HG02970 (cell line): Measurements from ENCODE around the gene ARHGEF7.
A peak's percentile ranks its signal among the peaks of the same experiment; 100 is the strongest.
"Not testable (repeated sequence)": the region's sequence is repeated elsewhere in the genome, so short reads cannot be mapped to it uniquely, and the experiment has no call there.

Experiments
- ATAC-seq: cut with Tn5 transposase; IDR thresholded peaks from one replicate; pipeline ENCODE4 v1.9.1; 2021; ENCODE audit warnings: mild to moderate bottlenecking, moderate library complexity, moderate number of reproducible peaks; ENCODE audit not compliant: unreplicated experiment, low FRiP score

The ARHGEF7 gene

DNA sequence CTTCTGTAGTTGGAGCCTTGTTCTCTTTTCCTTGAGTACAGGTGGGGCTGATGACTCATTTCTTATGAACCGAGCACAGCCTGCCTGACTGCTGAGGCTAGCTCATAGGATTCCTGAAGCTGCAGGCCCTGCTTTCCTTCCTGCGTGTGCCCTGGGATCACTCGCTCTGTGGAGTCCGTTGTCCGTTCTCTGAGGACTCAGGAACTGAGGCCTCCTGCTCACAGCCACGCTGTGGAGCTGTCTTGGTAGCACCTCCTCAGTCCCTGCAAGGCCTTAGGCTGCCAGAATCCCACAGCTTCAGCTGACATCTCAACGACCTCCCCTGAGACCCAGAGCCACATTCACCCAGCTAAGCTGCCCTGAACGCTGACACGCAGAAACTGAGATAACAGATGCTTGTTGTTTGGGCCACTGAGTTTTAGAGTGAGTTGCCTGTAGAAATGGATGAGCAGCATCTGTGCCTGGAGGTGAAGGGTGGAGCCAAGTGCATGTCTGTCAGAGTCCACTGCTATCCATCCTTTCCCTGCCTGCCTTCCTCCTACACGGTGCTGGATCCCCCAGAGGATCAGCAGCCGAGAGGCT, 72.9 kb downstream of the ARHGEF7 start:
- no peak for ATAC-seq

DNA sequence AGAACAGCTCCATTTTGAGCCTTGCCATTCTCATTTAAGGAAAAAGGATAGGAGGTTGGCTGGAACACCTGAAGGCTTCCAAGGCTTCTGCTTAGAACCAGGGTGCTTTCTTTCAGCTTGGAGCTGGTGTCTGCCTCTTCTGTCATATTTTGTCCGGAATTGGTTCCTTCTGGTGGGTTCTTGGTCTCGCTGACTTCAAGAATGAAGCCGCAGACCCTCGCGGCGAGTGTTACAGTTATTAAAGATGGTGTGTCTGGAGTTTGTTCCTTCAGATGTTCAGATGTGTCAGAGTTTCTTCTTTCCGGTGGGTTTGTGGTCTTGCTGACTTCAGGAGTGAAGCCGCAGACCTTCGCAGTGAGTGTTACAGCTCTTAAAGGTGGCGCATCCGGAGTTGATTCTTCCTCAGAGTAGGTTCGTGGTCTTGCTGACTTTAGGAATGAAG, 74.0 kb downstream of the ARHGEF7 start:
- not testable (repeated sequence) for ATAC-seq

DNA sequence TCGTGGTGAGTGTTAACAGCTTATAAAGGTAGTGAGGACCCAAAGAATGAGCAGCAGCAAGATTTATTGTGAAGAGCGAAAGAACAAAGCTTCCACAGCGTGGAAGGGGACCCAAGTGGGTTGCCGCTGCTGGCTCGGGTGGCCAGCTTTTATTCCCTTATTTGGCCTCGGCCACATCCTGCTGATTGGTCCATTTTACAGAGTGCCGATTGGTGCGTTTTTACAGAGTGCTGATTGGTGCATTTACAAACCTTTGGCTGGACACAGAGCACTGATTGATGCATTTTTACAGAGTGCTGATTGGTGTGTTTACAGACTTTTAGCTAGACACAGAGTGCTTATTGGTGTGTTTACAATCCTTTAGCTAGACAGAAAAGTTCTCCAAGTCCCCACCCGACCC, 74.4 kb downstream of the ARHGEF7 start:
- ATAC-seq = not testable (repeated sequence)

DNA sequence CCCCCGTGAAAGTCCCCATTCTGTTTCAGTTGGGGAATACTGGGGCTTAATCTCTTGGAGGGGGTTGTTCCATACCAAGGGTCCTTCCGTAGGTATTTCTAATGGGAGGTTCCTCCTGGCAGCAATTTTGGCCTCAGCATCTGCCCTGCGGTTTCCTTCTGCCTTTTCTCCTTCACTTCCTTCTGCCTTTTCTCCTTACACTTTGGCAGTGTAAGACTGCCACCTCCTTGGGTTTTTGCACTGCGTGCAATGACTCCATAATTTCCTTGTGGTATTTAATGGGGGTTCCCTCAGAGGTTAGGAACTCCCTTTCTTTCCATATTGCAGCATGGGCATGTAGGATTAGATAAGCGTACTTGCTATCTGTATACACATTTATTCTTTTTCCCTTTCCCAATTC, 78.1 kb downstream of the ARHGEF7 start:
- ATAC-seq = not testable (repeated sequence)

DNA sequence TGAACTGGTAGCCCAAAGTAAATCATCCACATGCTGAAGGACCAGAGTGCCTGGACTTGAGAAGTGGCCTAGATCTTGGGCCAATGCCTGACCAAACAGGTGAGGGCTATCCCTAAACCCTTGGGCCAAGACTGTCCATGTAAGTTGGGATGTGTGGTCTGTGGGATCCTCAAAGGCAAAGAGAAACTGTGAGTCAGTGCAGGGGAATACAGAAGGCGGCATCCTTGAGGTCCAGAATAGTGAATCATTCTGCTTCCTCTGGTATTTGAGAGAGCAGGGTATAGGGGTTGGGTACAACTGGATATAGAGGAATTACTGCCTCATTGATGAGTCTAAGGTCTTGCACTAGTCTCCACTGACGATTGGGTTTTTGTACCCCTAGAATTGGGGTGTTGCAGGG, 79.5 kb downstream of the ARHGEF7 start:
- ATAC-seq = not testable (repeated sequence)

DNA sequence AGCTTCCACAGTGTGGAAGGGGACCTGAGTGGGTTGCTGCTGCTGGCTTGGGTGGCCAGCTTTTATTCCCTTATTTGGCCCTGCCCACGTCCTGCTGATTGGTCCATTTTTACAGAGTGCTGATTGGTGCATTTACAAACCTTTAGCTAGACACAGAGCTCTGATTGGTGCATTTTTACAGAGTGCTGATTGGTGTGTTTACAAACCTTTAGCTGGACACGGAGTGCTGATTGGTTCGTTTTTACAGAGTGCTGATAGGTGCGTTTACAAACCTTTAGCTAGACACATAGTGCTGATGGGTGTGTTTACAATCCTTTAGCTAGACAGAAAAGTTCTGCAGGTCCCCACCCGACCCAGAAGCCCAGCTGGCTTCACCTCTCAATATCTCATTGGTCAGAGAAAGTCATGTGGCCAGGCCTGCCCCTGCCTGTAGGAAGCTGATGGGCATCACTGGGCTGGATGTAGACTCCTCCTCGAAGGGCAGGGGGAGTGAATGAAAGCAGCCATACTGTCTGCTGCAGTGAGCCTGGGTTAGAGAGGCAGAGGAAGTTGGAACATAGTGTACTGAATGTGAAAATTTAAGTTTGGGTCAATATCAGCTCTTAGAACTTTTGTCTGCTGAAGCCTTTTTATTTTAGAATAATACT, 83.7 kb downstream of the ARHGEF7 start:
- ATAC-seq = not testable (repeated sequence)

DNA sequence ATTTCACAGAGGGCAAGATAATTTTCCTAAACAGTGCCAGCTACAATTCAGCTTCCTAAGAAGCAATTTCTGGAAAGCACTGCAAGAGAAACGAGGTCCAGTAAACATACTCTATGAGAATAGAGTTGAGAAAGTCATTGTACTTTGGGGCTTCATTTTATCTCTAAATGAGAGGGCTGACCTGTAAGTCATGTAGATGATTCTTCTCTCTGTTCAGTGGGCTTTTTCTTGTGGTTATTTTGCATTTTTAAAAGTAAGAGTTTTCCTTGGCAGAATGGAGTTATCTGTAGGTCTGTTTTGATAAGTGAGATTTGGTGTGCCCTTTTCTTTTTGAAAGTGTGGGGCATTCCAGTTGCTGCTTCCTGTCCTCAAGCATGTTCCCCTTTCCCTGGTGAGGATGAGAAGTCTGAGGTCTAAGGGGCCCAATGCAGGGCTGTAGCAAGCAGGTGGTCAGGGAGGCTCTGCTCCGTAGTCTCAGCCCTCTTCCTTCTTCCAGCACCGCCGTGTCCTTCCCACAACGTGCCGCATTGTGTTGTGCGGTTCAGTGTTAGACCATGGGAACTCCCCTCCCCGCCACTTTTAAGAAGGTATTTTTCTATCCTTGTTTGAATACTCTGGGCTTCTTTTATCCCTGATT, 86.3 kb downstream of the ARHGEF7 start:
- ATAC-seq = no peak

DNA sequence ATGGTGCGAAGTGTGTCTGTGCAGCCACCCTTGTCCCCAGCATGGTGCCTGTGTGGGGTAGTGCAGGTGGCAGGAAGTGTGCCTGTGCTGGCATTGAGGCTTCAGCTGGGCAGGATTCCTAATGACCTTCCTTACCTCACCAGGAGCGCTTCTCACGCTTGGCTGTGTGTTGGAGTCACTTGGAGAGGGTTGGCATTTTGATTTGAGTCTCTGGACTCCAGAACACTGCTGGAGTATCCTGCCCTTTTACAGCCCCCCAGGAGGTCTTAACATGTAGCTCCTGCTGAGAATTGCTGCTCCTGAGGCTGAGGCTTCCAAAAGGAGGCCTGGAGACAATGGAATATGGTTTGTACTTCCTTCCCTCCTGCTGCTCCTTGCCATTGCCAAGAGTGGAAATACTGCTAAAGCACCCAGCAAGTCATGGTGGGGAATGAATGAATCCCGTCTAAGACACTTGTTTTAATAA, 87.1 kb downstream of the ARHGEF7 start:
- no peak for ATAC-seq

DNA sequence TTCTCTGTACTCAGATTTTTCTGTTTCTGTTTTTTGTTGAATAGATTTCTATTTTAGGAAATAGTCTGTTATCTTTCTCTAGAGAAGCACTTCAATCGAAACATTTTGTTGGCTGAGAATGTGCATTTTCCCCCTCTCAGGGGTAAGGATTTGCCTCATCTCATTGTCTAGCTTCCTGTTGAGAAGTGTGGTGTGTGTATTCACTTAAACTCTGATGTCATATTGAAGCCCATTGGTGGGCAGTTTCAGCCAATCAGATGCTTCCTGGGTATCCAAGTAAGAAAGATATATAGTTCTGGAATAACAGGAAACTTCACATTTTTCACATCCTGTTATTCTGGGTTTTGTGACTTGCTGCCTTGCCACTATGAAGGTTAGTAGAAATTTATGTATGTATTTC, 87.6 kb downstream of the ARHGEF7 start:
- peak; percentile 45 for ATAC-seq

DNA sequence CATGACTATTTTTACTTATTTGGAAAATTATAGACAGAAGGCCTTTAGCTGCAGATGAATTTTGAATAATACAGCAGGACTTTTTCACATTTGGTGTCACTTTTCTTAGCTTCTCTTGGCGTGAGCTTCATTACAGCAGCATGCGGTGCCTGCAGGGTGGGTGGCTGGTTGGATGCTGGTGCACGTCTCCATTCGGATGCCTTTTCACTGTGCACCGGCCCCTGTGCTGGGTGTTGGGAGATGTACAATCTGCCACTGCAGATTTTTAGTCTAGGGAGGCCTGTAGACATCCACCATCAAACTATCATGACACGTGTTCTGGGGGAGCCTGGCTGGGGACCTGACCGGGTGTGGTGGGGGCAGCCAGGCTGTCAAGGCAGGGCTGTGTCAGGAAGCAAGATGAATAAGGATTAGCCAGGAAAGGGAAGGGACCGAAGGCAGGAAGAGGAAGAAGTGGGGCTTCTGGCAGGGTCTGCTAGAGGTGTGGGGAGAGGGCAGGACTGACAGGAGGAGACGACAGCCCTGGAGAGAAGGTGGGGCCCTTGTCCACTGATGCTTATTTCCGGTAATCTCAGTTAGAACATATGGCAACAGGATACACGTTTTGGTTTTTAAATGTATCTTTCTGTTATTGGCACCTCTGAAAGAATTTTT, 88.8 kb downstream of the ARHGEF7 start:
- no peak for ATAC-seq

DNA sequence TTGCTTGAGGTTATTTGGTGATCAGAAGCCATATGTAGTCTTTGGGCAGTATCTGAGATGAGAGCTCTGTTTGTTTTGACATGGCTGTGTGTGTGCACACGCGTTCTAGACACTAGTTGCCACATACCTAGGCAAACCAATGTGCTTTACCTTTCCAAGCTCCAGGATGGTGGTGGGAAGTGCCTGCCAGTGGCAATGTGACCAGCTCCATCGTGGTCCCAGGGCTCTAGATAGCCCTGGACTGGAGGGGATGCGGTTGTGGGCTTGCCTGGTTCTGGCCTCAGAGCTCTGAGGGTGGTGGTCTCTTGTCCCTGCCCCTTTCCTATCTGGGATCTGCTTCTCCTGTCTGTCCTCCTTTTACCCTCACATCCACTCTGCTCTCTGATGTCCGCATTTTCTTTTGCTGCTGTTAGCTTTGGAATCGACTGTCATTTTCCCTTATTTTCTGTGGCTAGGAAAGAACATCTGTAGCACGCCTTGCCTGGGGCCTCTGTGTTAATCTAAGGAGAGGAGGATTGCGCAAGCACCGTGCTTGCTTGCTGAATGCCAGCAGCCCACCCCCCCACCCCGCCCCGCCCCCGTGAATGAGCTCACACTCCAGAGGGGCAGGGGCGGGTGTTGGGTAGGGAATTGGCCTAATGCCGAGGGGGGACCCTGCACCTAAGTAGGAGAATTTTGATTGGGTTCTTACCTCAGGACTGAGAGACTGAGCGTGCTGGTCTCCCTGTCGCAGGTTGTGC, 89.5 kb downstream of the ARHGEF7 start:
- ATAC-seq = no peak

DNA sequence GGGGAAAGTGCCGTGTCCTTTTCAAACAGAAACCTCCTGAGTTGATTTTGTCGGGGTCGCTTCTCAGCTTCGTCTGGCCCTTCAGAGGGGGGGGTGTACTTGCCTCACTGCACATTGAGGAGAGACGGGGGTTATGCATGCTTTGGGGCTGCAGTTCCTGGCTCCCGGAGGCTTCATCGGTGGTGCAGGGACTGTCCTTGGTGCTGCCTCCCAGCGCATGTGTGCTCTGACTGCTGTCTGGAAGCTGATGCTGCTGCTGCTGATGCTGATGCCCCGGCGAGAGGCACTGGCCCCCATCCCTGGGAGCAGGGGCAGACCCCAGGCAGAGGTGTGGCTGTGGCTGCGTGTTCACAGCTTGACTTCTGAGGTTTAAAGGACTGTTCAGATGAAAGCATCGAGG, 91.0 kb downstream of the ARHGEF7 start:
- ATAC-seq = no peak

DNA sequence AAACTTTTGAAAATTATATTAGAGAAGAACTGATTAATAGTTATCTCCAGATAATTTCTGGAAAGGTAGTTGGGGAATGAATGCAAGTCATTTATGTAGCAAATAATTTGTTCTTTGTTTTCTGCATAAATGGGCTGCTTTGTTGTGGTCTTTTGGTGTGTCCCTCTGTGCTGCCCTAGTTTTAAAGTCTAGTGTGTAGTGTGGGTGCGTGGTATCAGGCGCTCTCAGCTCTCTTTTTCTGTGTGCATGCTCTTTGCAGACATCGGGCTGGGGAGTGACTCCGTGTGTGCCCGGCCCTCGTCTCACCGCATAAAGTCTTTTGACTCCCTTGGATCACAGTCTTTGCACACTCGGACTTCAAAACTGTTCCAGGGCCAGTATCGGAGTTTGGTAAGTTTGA, 94.5 kb downstream of the ARHGEF7 start:
- no peak for ATAC-seq

DNA sequence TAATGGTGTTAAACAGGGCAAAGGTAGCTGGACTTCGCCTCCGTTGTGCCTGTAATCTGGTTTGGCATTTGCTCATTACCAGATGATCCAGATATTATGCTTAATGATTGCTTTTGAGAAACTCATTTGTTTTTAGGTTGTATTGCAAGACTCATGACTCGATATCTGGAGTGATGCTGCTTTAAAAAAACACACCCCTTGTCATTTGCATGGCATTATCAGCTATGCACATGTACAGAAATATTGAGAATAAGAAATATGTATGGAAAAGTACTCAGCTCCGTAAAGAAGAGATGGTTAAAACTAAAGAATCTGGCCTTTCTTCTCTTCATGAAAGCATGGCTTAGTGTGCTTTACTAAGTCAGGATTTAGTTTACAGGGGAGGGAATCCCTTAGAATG, 95.0 kb downstream of the ARHGEF7 start:
- no peak for ATAC-seq

DNA sequence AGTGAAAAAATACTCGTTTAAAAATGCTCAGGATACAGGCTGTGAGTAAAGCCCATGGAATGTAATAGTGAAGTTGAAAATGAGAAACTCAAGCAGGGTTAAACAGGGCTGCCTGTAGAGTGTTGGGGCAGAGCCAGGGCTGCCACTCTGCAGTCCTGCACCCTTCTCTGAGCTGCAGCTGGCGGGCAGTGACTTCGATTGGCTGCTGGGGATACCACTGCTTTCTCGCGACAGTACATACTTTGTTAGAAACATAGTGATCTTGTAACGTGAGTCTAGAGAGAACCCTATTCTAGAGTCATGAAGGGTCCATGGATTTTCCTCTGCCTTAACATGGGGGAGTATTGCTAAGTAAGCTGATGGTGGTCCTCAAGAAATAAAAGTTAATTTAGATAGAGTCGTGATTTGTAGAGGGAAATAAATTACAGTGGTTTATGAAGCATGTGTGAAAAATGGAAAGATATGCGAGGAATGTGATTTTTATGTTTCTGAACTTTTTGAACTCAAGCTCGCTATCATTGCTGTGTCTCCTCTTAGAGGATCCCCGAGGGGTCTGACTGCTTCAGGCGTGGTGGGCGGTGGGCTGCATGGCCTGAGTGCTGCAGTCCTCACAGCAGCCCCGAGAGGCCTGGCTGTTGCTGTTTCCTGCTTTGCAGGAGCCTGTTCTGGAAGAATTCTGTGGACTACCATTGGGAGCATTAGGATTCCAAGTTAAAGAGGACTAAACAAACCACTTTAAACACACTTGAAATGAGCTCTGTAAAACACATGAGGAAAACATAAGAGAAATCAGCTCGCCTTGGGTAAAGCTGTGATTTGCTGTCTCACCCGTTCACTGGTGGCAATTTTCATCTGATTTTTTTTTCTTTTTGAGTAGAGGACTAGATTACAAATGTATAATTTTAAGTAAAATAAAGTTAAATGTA, 95.7 kb downstream of the ARHGEF7 start:
- no peak for ATAC-seq

DNA sequence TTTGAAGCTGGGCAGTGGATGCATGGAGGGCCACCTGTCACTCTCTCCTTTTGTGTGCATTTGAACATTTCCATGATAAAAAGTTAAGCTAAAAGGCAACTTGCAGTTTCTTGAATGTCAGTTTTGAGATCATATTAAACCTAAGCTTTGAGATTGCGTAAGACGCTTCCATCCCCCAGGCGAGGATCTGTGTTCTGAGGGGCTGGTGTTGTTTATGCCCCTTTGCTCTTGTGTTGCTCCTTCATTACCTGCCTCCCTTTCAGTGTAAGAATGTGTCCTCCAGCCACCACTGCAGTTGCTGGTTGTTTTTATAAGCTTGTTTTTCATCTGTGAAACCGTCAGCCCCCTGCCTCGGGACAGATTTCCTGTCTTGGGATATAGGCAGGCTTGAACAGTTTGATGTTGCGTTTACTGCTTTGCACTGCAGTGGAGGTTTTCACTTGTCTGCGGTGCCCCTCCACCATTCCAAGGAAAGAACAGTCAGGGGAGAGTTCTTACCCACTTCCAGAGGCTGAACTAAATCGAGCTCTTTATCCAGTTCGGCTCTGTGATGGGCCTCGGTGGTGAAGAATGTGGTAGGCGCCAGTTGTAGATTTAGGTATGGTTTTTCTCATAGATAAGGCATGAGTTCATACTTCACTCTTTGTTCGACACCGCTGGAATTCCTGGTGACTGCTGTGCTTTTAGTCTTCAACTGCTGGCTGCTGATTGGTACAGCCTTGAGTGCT, 96.8 kb downstream of the ARHGEF7 start:
- ATAC-seq = no peak

DNA sequence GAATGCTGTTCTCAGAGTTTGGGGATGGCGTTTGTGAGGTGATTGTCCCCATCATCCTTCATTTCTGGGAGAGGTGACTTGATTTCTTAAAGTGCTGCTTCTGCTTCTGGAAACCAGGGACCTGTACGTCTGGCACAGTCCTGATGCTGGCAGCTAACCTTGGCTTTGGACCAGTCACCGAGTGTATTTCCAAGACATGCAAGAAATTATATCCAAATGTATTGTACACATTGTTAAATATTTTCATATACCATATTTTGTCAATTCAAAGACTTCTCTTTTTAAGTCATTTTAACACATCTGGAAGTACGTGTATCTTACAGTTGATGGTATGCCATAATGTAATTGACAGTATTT, 97.4 kb downstream of the ARHGEF7 start:
- no peak for ATAC-seq

DNA sequence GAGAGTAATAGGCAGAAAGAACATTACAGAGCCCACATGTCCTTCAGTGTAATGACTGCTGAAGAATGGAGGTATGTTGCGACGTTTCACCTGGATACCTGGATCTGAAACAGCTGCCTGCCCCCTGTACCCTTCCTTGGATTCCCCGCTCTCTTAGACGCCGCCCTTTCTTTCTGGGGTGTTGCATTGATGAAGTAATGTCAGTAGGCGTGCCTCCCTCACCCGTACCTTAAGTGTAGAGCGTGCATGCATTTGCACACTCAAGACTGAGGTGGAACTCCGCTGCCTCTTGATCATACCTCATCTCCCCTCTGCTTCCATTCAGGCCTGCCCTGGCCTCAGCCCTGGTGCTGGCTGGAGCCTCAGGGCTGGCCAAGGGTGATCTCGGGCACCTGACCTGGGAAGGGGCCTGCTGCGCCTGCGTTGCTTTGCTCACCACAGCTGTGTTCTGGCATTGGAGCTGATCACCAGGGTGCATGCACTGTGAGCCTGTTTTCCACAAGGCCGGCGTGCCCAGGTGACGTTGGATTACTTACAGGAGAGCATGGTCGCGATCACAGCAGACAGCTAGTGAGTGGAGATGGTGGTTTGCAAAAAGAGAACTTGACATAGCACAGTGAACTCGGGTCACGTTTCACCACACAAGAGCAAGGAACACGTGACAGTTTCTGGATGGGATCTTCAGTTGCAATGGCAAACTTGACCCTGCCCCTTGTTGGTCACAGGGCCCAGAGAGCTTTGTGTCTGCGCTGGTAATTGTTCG, 99.0 kb downstream of the ARHGEF7 start:
- ATAC-seq = no peak
